H1 (cell line): Measurements from ENCODE around the gene ANXA5. TPM values are rescaled to one million over a fixed set of nuclear protein-coding genes. Genes with fewer than 3 reads are reported as not detected.

Experiments used
- CTCF ChIA-PET: fragments of 300-600 bp; sonication (Branson Sonifier 250); formaldehyde crosslinking; loops from one replicate; lab custom pipeline; 2021; ENCODE audit not compliant: partially characterized antibody; lab: Charles Lee
- POLR2A ChIA-PET: fragments of 300-600 bp; sonication (Branson Sonifier 250); formaldehyde crosslinking; loops from one replicate; lab custom pipeline; 2021; ENCODE audit warnings: inconsistent platforms; ENCODE audit not compliant: partially characterized antibody; lab: Charles Lee
- DNase-seq, 2 experiments: peaks; one replicate each; pipeline versions ENCODE4 v3.0.0 to v3.0.0-alpha.2; 2010 to 2022; ENCODE audit warnings: low spot score in 2 of 2, low read depth in 1 of 2, mixed read lengths in 1 of 2
- FAIRE-seq: peaks from 2 replicates; lab custom pipeline; 2011; peaks lifted over from hg19 to GRCh38; lab: Jason Lieb, UNC
- H2AFZ ChIP-seq: 2 replicates; pipeline ENCODE4 v1.8.1; 2012; ENCODE audit warnings: low read length, inconsistent platforms
- H2AK5ac ChIP-seq: 2 replicates; pipeline ENCODE4 v1.6.1; 2013; ENCODE audit warnings: low read depth, low read length
- H2BK120ac ChIP-seq: replicated peaks from 2 replicates; pipeline ENCODE3; 2013; ENCODE audit warnings: low read depth, low read length, inconsistent platforms
- H2BK12ac ChIP-seq: 2 replicates; pipeline ENCODE4 v1.6.1; 2013; ENCODE audit warnings: low read depth, low read length
- H2BK15ac ChIP-seq: 2 replicates; pipeline ENCODE4 v1.6.1; 2013; ENCODE audit warnings: low read length
- H2BK20ac ChIP-seq: 2 replicates; pipeline ENCODE4 v1.6.1; 2013; ENCODE audit warnings: low read length
- H2BK5ac ChIP-seq: 2 replicates; pipeline ENCODE4 v1.6.1; 2013; ENCODE audit warnings: low read depth, low read length
- H3K14ac ChIP-seq: 2 replicates; pipeline ENCODE4 v1.6.1; 2013; ENCODE audit warnings: inconsistent platforms; ENCODE audit not compliant: insufficient read length
- H3K18ac ChIP-seq: 2 replicates; pipeline ENCODE4 v1.6.1; 2013; ENCODE audit warnings: low read length; ENCODE audit errors: extremely low read depth
- H3K23ac ChIP-seq: 2 replicates; pipeline ENCODE4 v1.6.1; 2013; ENCODE audit warnings: inconsistent platforms; ENCODE audit not compliant: insufficient read length
- H3K23me2 ChIP-seq: 2 replicates; pipeline ENCODE4 v1.6.1; 2013; ENCODE audit warnings: low read depth, low read length
- H3K27ac ChIP-seq: 2 replicates; pipeline ENCODE4 v1.6.1; 2011; ENCODE audit warnings: low read depth, low read length, inconsistent platforms
- H3K27me3 ChIP-seq, 4 experiments: replicated peaks in 1 of 4; 1 replicate in 1 of 4; 2 replicates in 3 of 4; pipeline versions ENCODE4 v1.6.1 to v1.8.1; 2011 to 2013; ENCODE audit warnings: low read length in 3 of 4, mild to moderate bottlenecking in 3 of 4, inconsistent platforms in 2 of 4, mixed read lengths in 2 of 4, moderate library complexity in 1 of 4; ENCODE audit not compliant: control insufficient read depth in 3 of 4, insufficient read depth in 3 of 4; ENCODE audit errors: extremely low read depth in 1 of 4
- H3K36me3 ChIP-seq, 4 experiments: 2 replicates each; pipeline versions ENCODE4 v1.6.1 to v1.8.1; 2011 to 2013; ENCODE audit warnings: mild to moderate bottlenecking in 4 of 4, low read length in 3 of 4, moderate library complexity in 2 of 4, control low read depth in 1 of 4, inconsistent platforms in 1 of 4; ENCODE audit not compliant: insufficient read depth in 4 of 4, control insufficient read depth in 2 of 4
- H3K4ac ChIP-seq: replicated peaks from 2 replicates; pipeline ENCODE3; 2013; ENCODE audit warnings: low read length, low read depth, mixed read lengths, inconsistent platforms; ENCODE audit not compliant: insufficient read length
- H3K4me1 ChIP-seq, 4 experiments: replicated peaks in 1 of 4; 1 replicate in 1 of 4; 2 replicates in 3 of 4; pipeline versions ENCODE4 v1.6.1 to v1.8.1; 2011 to 2013; ENCODE audit warnings: low read length in 3 of 4, inconsistent platforms in 2 of 4, mixed read lengths in 1 of 4; ENCODE audit not compliant: insufficient read depth in 4 of 4, control insufficient read depth in 3 of 4
- H3K4me2 ChIP-seq, 2 experiments: 2 replicates each; pipeline versions ENCODE4 v1.6.1 to v1.8.1; 2011 to 2013; ENCODE audit warnings: low read depth in 2 of 2, low read length in 2 of 2, control low read depth in 1 of 2, inconsistent platforms in 1 of 2, mild to moderate bottlenecking in 1 of 2; ENCODE audit not compliant: insufficient read depth in 1 of 2
- H3K4me3 ChIP-seq, 4 experiments: fragments of 200-600, 300-600 bp in 1 of 4; sonication (generic), shearing (Covaris generic), sonication (Bioruptor Twin) in 1 of 4; 2 replicates each; pipeline versions ENCODE4 v1.5.1 to v1.8.1; 2011 to 2016; ENCODE audit warnings: low read length in 4 of 4, low read depth in 3 of 4, control low read depth in 2 of 4, inconsistent platforms in 2 of 4, mild to moderate bottlenecking in 2 of 4, mixed read lengths in 1 of 4, moderate library complexity in 1 of 4; ENCODE audit not compliant: insufficient read depth in 2 of 4; ENCODE audit errors: extremely low read depth in 1 of 4
- H3K56ac ChIP-seq: replicated peaks from 2 replicates; pipeline ENCODE3; 2013; ENCODE audit warnings: low read depth, mild to moderate bottlenecking, mixed read lengths, low read length, inconsistent platforms; ENCODE audit not compliant: insufficient read length
- H3K79me1 ChIP-seq: 2 replicates; pipeline ENCODE4 v1.6.1; 2013; ENCODE audit warnings: low read depth, low read length, control low read depth
- H3K79me2 ChIP-seq, 2 experiments: 2 replicates each; pipeline versions ENCODE4 v1.6.1 to v1.8.1; 2012 to 2013; ENCODE audit warnings: low read length in 2 of 2, mild to moderate bottlenecking in 2 of 2, inconsistent platforms in 1 of 2; ENCODE audit not compliant: insufficient read depth in 2 of 2, control insufficient read depth in 1 of 2
- H3K9ac ChIP-seq, 4 experiments: replicated peaks in 1 of 4; 1 replicate in 1 of 4; 2 replicates in 3 of 4; pipeline versions ENCODE4 v1.6.1 to v1.8.1; 2011 to 2013; ENCODE audit warnings: low read depth in 3 of 4, low read length in 3 of 4, control low read depth in 2 of 4, mild to moderate bottlenecking in 2 of 4, moderate library complexity in 2 of 4, inconsistent platforms in 1 of 4; ENCODE audit errors: extremely low read depth in 1 of 4
- H3K9me3 ChIP-seq, 2 experiments: 2 replicates each; pipeline versions ENCODE4 v1.6.1 to v1.8.1; 2012 to 2013; ENCODE audit warnings: mild to moderate bottlenecking in 2 of 2, moderate library complexity in 2 of 2, control low read depth in 1 of 2, inconsistent platforms in 1 of 2, low read depth in 1 of 2, low read length in 1 of 2, mixed read lengths in 1 of 2; ENCODE audit not compliant: insufficient read depth in 2 of 2
- H4K20me1 ChIP-seq, 2 experiments: replicated peaks in 1 of 2; 2 replicates each; pipeline versions ENCODE3 to v1.8.1; 2011 to 2013; ENCODE audit warnings: inconsistent platforms in 2 of 2, low read length in 2 of 2, mild to moderate bottlenecking in 1 of 2; ENCODE audit not compliant: insufficient read depth in 2 of 2, control insufficient read depth in 1 of 2
- H4K5ac ChIP-seq: 2 replicates; pipeline ENCODE4 v1.6.1; 2013; ENCODE audit warnings: low read length, low read depth, mixed read lengths, inconsistent platforms; ENCODE audit not compliant: insufficient read length
- H4K8ac ChIP-seq: 2 replicates; pipeline ENCODE4 v1.8.0; 2013; ENCODE audit warnings: mild to moderate bottlenecking, moderate library complexity, low read length, inconsistent platforms; ENCODE audit not compliant: insufficient read depth; ENCODE audit errors: extremely low read depth
- H4K91ac ChIP-seq: replicated peaks from 2 replicates; pipeline ENCODE3; 2013; ENCODE audit warnings: low read length, mixed read lengths, inconsistent platforms; ENCODE audit not compliant: insufficient read length
- ATF2 ChIP-seq: IDR thresholded peaks from 2 replicates; pipeline ENCODE4 v1.6.1; 2012; ENCODE audit warnings: low read length, inconsistent platforms
- BACH1 ChIP-seq: IDR thresholded peaks from 2 replicates; pipeline ENCODE4 v1.6.1; 2012; ENCODE audit warnings: low read length, improper control_type of control experiment
- CHD2 ChIP-seq: IDR thresholded peaks from 2 replicates; pipeline ENCODE4 v1.6.1; 2012; ENCODE audit warnings: low read length, improper control_type of control experiment
- GABPA ChIP-seq: IDR thresholded peaks from 2 replicates; pipeline ENCODE4 v1.6.1; 2011; ENCODE audit warnings: mild to moderate bottlenecking, low read length, moderate library complexity, borderline replicate concordance; ENCODE audit not compliant: insufficient read depth
- HDAC6 ChIP-seq: IDR thresholded peaks from one replicate; pipeline ENCODE4 v1.7.1; 2012; ENCODE audit warnings: low read depth, mild to moderate bottlenecking, inconsistent platforms, low read length, moderate library complexity
- NANOG ChIP-seq: IDR thresholded peaks from 2 replicates; pipeline ENCODE4 v1.6.1; 2011; ENCODE audit warnings: low read length, low read depth, mild to moderate bottlenecking, inconsistent platforms; ENCODE audit not compliant: insufficient read depth, poor library complexity, severe bottlenecking
- POLR2A ChIP-seq, 2 experiments: IDR thresholded peaks; 1 replicate in 1 of 2; 2 replicates in 1 of 2; pipeline ENCODE4 v1.6.1; 2011; ENCODE audit warnings: low read depth in 2 of 2, low read length in 2 of 2, mild to moderate bottlenecking in 2 of 2; ENCODE audit errors: control extremely low read depth in 1 of 2
- POLR2AphosphoS5 ChIP-seq: IDR thresholded peaks from 2 replicates; pipeline ENCODE4 v1.6.1; 2011; ENCODE audit warnings: low read depth, low read length
- RNF2 ChIP-seq: fragments of 200-900, 300-1000 bp; sonication (generic); IDR thresholded peaks from 2 replicates; pipeline ENCODE4 v1.7.1; 2016; ENCODE audit warnings: borderline replicate concordance, low read depth, mild to moderate bottlenecking, antibody characterized with exemption, low read length; ENCODE audit not compliant: poor library complexity, severe bottlenecking; ENCODE audit errors: missing control alignments
- USF2 ChIP-seq: IDR thresholded peaks from 2 replicates; pipeline ENCODE4 v1.6.1; 2011; ENCODE audit warnings: low read length, improper control_type of control experiment
- YY1 ChIP-seq: IDR thresholded peaks from 2 replicates; pipeline ENCODE4 v1.6.1; 2011; ENCODE audit warnings: low read depth, mild to moderate bottlenecking, low read length
- WGBS, 2 experiments: shearing (Covaris generic) in 1 of 2; methylation state at CpG; one replicate each; pipeline versions ENCODE4 v1.1.6 to v1.1.7; 2013 to 2015; ENCODE audit warnings: low lambda C conversion rate in 2 of 2, mixed read lengths in 2 of 2, inconsistent platforms in 1 of 2, low coverage in 1 of 2, missing lambda C conversion rate in 1 of 2; ENCODE audit not compliant: insufficient replicate concordance in 2 of 2, insufficient coverage in 1 of 2, insufficient read length in 1 of 2; ENCODE audit errors: extremely low coverage in 1 of 2, missing lambda C conversion rate in 1 of 2; 5-methylcytosine and 5-hydroxymethylcytosine counted together
- polyA plus RNA-seq, 7 experiments: library from polyadenylated mRNA; depleted of rRNA in 3 of 7; stranded (reverse) in 5 of 7; unstranded in 2 of 7; fragments of >200 nt in 5 of 7; fragments of 200-250 nt in 2 of 7; gene quantifications; 1 replicate in 5 of 7; 2 replicates in 1 of 7; 4 replicates in 1 of 7; pipeline versions ENCODE4 v1.2.1 to v1.2.3, GENCODE V29; 2011 to 2013; ENCODE audit warnings: missing spikeins in 2 of 7, mixed read lengths in 2 of 7
- total RNA-seq: library from RNA; stranded (reverse); fragmentation: NEBNext Ultra II Directional; extraction: Animal tissue kit (Norgen Biotek cat#: 25700); gene quantifications from 2 replicates; pipeline ENCODE4 v1.2.1, GENCODE V29; 2021

ANXA5 gene
- total and polyA plus RNA-seq, 2 of the 8 experiments (the other 6 are each of a cell fraction or from before 2014, with no cell fraction given), result 213 to 221 TPM

DNA sequence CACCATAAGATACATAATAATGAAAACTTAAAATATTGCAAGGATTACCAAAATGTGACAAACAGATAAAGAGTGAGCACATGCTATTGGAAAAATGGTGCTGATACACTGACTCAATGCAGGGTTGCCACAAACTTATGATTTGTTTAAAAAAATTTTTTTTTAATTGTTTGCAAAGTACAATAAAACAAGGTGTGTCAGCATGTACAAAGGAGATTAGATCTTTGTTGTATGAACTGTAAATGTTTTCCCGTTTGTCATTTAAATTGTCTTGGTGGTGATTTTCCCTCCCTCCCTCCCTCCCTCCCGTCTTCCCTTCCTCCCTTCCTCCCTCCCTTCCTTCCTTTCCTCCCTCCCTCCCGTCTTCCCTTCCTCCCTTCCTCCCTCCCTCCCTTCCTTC lies 31.4 kb downstream of the ANXA5 start:
- no peak overlapping the region for H3K4me2 ChIP-seq
- H3K56ac ChIP-seq, result no peak overlapping the region
- no peak overlapping the region for H3K4ac ChIP-seq
- H2BK5ac ChIP-seq, result no peak overlapping the region
- ChIA-PET POLR2A (no interaction called here), CTCF (interaction anchor here (1.9 to 3.0 kb wide), 2 partner anchors 9 to 70 kb away, joined by 7 to 14 read pairs; no protein-coding TSS in a partner anchor)
- H2BK120ac ChIP-seq, result no peak overlapping the region
- no peaks in the 10 kb centered on the region for H3K9me3 ChIP-seq
- no peak overlapping the region for H3K14ac ChIP-seq
- DNase-seq (no peak), FAIRE-seq (no peak)
- no peak overlapping the region for H2BK15ac ChIP-seq
- H4K8ac ChIP-seq, result no peak overlapping the region
- H3K23me2 ChIP-seq, result no peaks in the 10 kb centered on the region
- no peak overlapping the region for H3K9ac ChIP-seq
- H3K4me3 ChIP-seq, result no peak overlapping the region
- H3K36me3 ChIP-seq, result peaks cover 2 to 34% (median 20%) of the 10 kb centered on the region in 4 experiments
- no peak overlapping the region for H2AK5ac ChIP-seq
- no peak overlapping the region for H2BK20ac ChIP-seq
- no peak overlapping the region for H2AFZ ChIP-seq
- H3K27me3 ChIP-seq, result peaks cover 0 to 1% (median 0%) of the 10 kb centered on the region in 4 experiments; a peak in 1 of 7 replicates
- H4K91ac ChIP-seq, result no peak overlapping the region
- TF ChIP-seq CHD2 (no peak), YY1 (no peak), POLR2AphosphoS5 (no peak), NANOG (no peak), HDAC6 (no peak), USF2 (no peak), RNF2 (no peak), GABPA (no peak), POLR2A (IDR thresholded peaks at IDR 0.05; ENCODE audit: control extremely low read depth in 1 of 2, low read depth in 2 of 2, low read length in 2 of 2) (no peak), BACH1 (no peak), ATF2 (no peak)
- TF ChIP-seq, all 59 proteins: peak for 0
- Histone ChIP-seq H3K79me2 (no peaks in the 10 kb centered on the region), H2BK12ac (no peak overlapping the region), H4K5ac (no peak overlapping the region), H3K18ac (no peak overlapping the region), H3K27ac (no peak overlapping the region), H3K4me1 (no peaks in the 10 kb centered on the region), H4K20me1 (peaks cover 0 to 1% of the 10 kb centered on the region in 2 experiments), H3K23ac (no peak overlapping the region), H3K79me1 (no peaks in the 10 kb centered on the region)
- 71% methylated on average over 1 of the region's 3 CpGs; no CpG with 5 or more reads in 1 of the 2 experiments for WGBS, 2 experiments
